ENCODE data around the gene EXO1.
"Not testable (repeated sequence)": the region's sequence is repeated elsewhere in the genome, so short reads cannot be mapped to it uniquely, and the experiment has no call there.

The EXO1 gene

DNA sequence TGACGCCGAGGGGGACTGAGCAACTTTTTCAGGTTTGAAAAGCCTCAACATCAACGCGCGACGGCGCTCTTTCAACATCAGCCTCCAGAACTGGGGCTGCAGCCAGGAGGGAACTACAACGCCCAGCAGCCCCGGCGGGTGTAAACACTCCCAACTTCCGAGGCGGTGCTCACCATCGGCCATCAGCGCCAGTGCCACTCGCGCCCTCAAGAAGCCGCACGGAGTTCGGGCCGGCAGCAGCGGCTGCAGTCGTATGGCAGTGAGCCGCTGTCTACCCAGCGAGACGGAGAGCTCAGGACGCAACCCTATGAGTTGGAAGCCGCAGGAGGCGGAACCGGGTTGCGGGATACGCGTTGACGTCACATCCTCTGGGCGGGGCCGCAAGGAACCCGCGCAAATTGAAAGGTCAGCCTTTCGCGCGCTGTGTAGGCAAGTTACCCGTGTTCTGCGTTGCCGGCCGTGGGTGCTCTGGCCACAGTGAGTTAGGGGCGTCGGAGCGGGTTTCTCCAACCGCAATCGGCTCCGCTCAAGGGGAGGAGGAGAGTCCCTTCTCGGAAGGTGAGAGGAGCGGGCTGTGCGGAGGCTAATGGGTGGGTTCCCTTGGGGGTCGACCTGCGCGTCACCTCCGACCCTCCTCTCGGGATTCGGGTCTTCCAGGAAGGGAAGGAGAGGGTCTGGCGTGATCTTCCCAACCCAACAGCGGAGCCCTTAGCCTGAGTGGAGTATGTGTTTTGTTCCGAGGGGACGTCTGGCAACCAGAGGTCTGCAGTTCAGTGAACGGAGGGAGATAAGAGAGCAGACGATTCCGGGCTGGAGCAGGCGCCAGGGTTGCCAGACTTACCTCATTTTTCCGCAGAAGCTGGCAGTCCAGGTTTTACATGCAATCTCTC, at the start of gene EXO1:
TSS of gene EXO1 (plus strand) at position 409 of the 890 bp plus-strand sequence. CDS start 2,222 bp downstream, outside the sequence.
- DNase-seq = peak; percentile 77

DNA sequence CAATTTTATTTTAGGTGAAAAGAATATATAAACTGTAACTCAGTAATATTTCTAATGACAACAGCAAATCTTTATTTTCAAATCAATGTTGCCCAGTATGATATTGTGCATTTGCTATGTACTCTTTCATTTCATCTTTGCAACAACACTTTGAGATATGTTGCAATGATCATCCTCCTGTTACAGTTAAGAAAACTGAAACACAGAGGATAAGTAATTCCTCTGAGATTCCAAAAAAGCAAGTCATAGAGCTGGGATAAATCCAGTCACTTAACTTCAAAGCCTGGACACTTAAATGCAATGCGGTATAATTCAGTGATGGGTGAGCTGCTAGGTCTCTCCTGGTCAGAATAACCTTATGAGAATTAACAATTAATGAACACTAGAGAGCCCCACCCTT, 48.6 kb upstream of the EXO1 start:
- no peak for DNase-seq

DNA sequence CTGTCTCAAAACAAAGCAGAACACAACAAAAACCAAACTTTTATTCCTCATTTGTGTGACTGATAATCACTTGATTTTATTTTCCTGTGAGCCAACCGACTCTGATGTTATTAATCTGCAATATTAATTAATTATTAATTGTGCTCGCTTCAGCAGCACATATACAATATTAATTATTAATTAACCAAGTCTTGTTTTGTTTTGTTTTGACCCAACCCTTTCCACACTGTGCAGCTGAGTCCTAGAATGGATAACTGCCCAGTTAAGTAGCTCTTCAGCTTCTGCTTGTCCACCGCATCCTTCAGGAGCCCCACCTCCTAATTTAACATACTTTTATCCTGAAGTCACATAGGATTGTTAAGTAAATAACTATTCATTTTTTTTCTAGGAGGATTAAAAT, 47.4 kb upstream of the EXO1 start:
- no peak for DNase-seq

DNA sequence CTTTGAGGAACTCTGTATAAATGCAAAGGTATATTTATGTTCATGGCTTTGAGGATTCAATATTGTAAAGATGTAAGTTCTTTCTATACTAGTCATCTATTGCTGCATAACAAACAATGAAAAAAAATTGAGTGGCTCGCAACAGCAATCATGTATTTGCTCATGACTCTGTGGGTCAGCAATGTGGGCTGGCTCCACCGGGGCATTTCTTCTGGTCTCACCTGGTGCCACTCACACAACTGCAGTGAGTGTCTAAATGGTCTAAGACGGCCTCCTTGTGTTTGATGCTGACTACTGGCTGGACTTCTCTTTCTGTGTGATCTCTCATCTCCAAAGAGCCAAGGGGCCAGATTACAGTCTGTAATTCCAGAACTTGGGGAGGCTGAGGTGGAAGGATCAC, 45.1 kb upstream of the EXO1 start:
- no peak for DNase-seq

DNA sequence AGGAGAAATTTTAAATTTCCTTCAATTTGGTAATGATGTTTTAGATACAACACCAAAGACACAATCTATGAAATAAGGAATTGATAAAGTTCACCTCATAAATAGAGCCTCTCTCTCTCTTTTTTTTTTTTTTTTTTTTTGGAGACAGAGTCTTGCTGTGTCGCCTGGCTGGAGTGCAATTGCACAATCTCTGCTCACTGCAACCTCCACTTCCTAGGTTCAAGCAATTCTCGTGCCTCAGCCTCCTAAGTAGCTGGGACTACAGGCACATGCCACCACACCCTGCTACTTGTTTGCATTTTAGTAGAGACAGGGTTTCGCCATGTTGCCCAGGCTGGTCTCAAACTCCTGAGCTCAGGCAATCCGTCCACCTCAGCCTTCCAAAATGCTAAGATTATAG, 43.3 kb upstream of the EXO1 start:
- not testable (repeated sequence) for DNase-seq

DNA sequence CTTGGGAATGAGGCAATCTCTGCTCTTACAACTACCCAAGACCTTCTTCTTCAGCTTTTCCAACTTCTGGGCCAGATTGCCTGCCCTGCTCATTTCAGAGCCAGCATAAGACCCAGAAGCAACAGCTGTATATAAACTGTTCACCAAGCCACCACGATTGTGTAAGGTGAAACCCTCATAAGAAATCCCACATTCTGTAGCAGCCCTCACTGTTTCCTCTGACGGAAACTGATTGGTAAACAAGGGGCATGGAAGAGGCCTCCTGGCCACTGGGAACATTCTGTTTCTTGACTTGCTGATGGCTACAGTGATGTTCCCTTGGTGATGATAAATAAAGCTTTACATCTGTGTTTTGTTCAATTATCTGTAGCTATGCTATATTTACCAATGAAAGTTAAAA, 39.7 kb upstream of the EXO1 start:
- DNase-seq = no peak

DNA sequence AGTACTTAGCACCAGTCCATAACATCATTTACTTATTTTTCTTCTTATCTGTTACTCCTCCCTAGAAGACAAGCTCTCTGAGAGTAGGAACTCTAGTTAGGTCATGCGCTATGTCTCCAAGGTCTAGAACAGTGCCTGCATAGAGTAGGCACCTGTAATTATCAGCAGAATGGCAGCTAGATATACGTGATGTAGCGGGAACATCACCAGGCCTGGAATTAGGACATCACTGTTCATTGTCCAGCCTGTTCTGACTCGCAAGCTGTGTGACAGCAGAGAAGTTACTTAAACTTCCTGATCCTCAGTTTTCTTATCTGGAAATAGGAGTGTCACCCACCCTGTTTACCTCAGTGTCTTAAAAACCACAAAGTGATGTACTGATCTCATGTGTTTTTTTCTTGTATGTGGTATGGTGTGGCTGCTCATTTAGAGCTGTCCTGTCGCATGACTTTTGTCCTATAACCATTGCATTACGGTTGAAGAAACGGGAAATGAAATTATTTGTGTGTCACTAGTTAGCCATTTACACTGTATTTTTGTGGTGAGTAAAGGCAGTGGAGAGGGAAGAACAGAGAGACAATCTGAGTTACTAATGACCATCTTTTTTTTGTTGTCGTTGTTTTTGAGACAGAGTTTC, 37.1 kb upstream of the EXO1 start:
- no peak for DNase-seq

DNA sequence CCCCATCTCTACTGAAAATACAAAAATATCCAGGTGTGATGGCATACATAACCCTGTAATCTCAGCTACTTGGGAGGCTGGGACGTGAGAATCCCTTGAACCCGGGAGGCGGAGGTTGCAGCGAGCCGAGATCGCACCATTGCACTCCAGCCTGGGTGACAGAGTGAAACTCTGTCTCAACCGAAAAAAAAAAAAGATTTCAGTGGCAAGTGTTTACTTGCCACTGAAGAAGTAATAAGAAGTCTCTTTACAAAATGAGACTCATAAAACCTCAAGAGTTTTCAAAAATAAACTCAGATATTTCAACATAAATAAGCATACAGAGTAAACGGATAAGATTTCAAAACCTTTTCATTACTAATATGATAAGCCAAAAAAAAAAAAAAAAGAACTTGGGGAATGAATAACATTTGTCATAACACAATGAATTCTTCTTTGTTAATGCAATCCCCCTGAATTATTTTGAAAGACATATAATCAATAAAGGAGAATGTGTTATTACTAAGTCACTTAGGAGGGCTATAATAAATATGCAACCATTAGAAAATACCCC, 34.2 kb upstream of the EXO1 start:
- DNase-seq = no peak

DNA sequence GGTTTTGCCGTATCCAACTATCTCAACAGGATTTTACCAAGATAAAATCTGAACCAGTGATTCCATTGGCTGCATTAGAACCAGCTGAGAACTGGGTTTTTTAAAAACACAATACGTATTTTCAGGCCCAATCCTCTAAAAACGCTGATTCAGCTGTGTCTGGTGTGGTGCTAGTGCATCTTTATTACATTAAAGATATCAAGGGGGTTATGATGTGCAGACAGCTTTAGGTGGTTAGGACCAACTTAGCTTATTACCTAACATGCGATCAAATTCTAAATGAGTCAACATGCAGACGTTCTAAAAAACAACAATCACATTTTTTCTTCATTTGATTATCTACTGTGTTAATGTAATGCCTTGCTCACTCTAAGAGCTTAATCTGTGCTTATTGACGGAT, 32.0 kb upstream of the EXO1 start:
- no peak for DNase-seq

DNA sequence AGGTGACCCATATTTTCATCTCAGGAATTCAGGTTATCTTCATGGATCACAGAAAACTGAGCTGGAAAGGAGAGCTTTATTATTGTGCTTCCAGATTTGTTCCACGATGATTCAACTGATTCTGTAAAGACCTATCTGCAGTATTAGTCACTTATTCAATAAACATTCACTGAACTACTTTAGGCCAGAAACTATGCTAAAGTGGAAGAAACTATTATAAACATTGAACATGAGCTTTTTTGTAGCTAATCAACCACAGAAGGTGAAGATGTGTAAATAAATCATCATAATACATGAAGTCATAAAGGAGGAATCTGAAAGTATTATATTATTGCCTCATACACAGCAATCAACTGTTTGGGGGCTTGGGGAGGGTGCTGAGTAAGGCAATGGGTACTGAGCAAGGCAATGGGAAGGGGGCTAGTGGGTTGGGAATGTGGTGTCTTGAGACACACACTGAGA, 30.6 kb upstream of the EXO1 start:
- no peak for DNase-seq

DNA sequence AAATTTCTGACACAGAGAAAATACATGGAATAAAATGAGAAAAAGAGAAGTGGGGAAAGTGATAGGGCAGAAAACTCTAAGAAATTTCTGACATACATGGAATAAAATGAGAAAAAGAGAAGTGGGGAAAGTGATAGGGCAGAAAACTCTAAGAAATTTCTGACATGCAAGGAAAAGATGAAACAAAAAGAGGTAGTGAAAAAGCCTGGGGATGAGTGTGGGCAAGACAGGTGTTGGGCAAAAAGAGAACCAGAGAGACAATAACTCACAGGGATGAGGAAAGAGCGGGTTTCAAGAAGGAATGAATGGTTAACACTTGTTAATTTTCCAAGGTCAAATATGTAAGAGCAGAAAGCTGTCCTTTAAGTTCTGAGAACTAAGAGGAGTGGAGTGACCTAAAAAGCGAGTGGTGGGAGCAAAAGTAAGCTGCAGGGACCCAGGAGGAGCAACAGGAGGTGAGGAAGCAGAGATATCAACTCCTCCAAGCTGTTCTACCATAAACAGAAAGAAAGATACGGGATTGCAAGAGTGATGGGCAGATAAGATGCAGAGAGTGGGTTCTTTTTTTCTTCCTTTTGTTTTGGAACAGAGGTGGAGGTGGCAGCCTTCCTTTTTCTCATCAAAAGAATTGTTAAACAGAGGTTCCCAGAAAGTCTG, 29.9 kb upstream of the EXO1 start:
- no peak for DNase-seq

DNA sequence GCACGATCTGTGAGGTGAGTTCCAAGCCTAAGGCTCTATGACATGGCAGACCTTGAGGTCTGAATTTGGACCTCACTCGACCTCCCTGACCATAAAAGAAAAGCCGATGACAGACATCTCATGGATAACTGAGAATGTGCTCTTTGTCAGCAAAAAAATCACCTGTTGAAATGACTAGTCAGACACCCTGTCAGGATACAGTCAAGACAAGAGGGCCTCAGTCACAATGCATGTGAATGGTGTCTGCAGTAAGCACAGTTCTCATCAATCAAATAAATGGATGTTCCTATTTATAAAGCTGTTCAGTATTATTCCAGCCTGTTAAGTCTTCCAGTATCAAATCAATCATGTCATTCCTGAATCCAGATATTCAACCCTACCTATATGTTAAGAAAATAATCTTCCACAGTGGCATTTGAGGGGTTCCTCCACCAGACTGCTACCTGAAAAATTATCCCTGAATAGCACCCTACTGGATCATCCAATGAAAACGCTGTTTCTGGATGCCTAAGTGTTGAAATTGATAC, 28.6 kb upstream of the EXO1 start:
- DNase-seq = no peak

DNA sequence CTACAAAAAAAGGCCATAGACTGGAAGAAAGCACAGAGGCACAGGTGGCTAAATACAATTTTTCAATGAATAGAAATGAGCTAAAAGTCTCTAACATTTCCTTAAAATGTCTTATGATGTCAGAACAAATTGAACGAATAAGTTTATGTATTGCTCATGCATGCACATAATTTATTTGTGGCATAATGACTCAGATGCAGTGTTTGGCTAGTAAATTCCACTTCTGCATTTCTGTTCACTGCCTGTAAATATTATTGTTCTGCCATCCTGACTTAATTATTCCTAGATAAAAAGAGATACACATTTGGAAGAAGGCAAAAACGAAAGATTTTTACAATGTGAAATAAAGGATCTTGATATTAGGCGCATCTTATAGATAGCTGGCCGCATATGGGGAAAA, 26.6 kb upstream of the EXO1 start:
- no peak for DNase-seq

DNA sequence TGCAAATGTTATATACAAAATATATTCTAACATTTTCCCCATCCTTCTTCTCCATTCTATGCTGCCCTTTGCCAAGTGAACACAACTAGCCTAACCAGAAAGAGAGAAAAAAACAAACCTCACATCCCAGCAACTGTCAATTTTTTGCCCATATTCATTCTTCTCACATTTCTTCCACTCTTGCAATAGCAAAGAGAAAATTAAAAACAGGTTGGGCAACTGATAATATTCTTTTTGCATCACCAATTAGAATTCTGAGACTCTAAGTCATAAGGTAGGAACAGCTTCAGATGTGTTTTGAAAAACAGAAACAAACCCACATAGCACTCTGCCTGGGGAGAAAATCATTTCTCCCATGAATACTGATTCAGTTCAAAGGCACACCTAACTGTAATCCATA, 25.2 kb upstream of the EXO1 start:
- DNase-seq = no peak

DNA sequence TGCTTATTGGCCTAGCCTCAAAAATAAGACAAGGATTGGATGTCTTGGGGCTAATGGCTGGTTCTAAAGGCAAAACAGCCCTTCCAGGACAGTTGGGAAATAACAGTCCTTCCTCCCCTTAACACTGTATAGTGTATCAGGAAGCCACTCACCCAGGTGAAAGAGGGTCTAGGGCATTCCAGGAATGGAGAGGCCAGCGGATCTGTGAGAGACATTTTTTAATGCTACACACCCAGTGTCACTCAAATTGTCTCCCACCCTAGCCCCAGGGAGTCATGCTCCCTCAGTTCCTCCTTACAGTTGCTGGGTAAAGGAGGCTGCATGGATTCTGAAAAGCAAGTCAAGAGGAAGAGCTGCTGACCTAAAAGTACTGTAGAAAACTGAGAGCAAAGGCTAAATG, 24.1 kb upstream of the EXO1 start:
- DNase-seq = no peak

DNA sequence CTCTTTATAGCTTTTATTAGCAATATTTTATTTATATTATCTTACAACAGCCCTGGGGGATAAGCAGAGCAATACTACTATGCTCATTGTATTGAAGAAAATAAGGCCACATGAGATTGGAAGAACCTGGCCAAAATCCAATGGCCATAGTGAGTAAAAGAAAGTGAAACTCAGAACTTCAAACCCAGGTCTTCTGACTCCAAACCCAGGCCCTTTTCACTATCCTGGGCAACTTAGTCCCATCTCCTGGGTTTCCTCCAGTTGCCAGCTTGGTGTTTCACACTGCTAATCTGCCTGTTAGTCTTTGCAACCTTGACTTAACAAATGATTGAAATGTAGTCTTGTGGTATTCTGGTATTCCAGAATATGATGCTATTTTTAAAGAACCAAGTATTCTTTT, 22.4 kb upstream of the EXO1 start:
- DNase-seq = no peak

DNA sequence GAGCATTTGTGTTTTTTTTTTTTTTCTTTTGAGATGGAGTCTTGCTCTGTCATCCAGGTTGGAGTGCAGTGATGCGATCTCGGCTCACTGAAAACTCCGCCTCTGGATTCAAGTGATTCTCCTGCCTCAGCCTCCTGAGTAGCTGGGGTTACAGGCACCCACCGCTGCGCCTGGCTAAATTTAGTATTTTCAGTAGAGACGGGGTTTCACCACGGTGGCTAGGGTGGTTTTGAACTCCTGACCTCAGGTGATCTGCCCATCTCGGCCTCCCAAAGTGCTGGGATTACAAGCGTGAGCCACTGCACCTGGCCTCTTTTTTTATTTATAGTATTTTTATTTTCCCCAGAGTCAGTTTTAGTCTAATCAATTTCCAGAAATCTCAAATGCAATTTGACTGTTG, 21.4 kb upstream of the EXO1 start:
- not testable (repeated sequence) for DNase-seq

DNA sequence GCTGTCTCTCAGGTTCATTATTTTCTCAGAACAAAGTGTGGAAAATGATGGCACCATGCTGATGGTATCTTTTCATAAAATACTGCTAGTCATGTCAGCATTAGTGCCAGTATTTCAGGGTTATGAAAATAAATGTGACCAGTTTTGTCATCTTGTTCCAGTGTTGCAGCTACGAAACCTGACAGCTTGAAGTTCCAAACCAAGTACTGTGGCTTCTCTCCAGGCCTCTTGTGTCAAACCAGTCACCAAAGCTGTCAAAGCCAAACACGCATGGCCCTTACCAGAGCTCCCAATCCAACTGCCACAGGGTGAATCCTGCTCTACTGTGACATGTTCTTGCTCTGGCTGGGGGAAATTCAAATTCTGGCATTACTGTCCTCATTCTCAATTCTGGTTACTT, 20.7 kb upstream of the EXO1 start:
- no peak for DNase-seq

DNA sequence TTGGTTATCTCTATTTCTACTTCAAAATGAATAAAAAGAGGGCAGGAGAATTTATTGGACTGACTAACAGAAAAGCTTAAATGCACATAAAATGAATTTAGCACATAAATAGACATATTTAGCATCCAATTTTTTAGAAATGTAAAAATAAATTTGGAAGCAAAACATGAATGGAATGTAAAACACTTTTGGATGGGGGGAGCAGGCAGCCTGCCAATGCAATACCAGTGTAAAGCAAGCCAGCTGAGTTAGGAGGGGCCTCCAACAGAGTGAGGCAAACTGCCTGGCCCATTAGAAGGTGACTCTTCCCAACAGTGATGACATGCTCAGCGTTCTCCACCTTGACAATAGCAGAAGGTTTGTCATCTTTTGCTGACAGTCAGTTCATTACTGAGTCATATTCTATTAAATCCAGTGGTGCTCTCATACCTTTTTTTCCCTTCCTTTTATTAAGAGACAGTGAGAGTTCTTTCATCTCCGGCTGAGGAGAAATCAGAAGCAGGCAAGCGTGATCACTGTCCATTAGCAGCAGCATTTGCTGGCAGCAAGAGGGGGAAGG, 19.5 kb upstream of the EXO1 start:
- no peak for DNase-seq

DNA sequence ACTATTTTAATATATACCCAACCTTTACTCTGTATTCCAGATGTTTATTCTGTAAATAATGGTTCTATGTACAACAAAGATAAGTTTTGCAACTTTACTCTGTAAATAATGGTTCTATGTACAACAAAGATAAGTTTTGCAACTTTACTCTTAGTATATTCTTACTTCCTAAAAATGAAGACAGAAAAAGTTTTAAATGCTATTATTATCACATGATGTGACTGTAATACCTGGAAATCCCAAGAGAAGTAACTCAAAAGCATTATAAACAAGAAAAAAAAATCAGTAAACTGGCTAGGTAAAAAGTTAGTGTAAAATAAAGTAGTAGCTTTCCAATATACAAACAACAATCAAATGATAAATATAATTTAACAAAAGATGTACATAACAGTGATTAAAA, 18.5 kb upstream of the EXO1 start:
- DNase-seq = no peak

DNA sequence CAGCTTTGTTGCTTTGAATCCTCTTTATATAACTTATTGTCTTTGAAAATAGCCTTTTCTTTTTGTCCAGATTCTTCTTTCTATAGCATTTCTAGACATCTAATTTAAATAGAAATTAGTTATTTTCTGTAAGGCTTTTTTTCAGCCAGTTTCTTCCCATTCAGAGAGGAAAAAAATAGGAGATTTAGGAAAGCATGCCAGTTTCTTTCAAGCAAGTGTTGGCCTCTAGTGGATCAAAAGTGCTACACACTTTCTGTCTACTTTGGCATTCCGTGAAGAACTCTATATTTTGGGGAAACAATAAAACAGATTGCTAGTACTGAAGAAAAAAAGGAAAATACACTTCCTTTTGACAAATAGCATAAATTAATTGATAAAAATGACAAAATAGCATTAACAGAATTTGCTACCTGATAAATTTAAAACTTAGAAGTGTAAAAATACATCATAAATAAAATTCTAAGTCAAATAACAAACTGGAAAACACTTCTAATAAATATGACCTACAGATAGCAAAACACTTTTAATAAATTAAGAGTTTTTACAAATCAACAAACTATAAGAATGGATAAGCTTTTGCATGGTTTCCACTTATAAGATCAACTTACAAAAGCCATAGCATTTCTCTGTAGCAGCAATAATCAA, 13.1 kb upstream of the EXO1 start:
- no peak for DNase-seq

DNA sequence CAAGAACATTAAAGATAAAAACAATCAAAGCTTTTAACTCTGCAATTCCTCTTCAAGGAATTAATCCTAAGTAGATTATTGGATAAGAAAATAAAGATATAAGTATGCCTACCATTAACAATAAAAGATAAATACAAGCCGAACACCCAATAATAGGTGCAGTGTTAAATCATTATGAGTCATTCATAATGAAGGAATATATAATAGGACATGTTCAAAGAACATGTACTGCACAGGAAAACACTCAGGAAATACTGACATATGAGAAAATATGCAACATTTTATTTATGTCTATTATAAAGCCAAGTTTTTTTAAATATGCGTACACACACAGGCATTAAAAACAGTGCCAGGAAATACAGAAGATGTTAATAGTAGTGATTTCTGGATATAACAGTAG, 11.1 kb upstream of the EXO1 start:
- no peak for DNase-seq

DNA sequence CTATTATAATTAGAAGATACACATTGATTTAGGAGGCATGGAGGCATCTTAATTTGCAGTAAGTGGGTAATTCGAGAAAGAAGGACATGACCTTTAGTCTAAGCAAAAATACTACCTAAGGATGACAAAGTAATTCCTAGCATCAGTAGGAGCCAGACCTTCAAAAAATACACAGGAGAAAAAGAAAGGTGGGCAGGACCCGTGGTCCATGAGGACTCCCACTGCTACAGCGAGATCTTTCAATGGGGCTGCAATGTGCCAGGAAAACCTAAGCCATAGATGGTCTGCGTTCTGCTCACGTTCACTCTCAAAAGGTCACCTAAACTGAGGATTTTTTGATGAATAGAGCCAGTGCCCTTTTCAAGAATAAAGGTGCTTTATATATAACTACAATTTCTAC, 10.6 kb upstream of the EXO1 start:
- DNase-seq = no peak

Measured in NCI-H226 (cell line).